Prostate gland (tissue), 2 donors: ENCODE results near the gene CLIP4. TPM values are rescaled to one million over a fixed set of nuclear protein-coding genes. Genes with fewer than 3 reads are reported as not detected.

ENCODE experiments used
- DNase-seq: peaks from one replicate; pipeline ENCODE4 v3.0.0-alpha.2; 2019; ENCODE audit warnings: low spot score
- H3K27ac ChIP-seq, 2 donors: fragments of 200-600 bp; sonication (generic); 2 replicates each; pipeline ENCODE4 v1.5.1; 2017 to 2019
- H3K27me3 ChIP-seq: fragments of 200-600 bp; sonication (generic); replicated peaks from 2 replicates; pipeline ENCODE4 v1.5.1; 2019; ENCODE audit not compliant: insufficient read depth
- H3K36me3 ChIP-seq, 2 donors: fragments of 200-600 bp; sonication (generic); 1 replicate in 1 of 2; 2 replicates in 1 of 2; pipeline versions ENCODE4 v1.5.1 to v1.8.1; 2017 to 2019
- H3K4me1 ChIP-seq: fragments of 200-600 bp; sonication (generic); replicated peaks from 2 replicates; pipeline ENCODE4 v1.5.1; 2019
- H3K4me3 ChIP-seq, 2 donors: fragments of 200-600 bp; sonication (generic); 2 replicates each; pipeline ENCODE4 v1.5.1; 2017 to 2019
- H3K9me3 ChIP-seq: fragments of 200-600 bp; sonication (generic); 2 replicates; pipeline ENCODE4 v1.5.1; 2017
- POLR2A ChIP-seq: fragments of 450-650 bp; IDR thresholded peaks from one replicate; pipeline ENCODE4 v1.6.1; 2016; ENCODE audit warnings: antibody characterized with exemption, mild to moderate bottlenecking
- POLR2AphosphoS5 ChIP-seq: sonication (generic); formaldehyde crosslinking; IDR thresholded peaks from one replicate; pipeline ENCODE4 v1.6.1; 2017; ENCODE audit warnings: antibody characterized with exemption
- WGBS: methylation state at CpG from one replicate; pipeline ENCODE4 v1.1.5; 2018; 5-methylcytosine and 5-hydroxymethylcytosine counted together
- intact Hi-C: fragments of 100-400 bp; cut with DNase I; formaldehyde crosslinking; loops from one replicate; pipeline ENCODE4 v1.14.2; 2022
- total RNA-seq, 2 donors: library from RNA; depleted of rRNA; stranded (reverse); fragments of >200 nt; gene quantifications; one replicate each; pipeline ENCODE4 v1.1.0, GENCODE V29; 2016
- TF ChIP-seq, protein P1 (sequence below), 4 experiments: fragments of 200-600 bp in 2 of 4; fragments of 450-650 bp in 2 of 4; sonication (generic) in 2 of 4; IDR thresholded peaks; 1 replicate in 3 of 4; 2 replicates in 1 of 4; pipeline ENCODE4 v1.5.1; 2016 to 2019; ENCODE audit warnings: antibody characterized with exemption in 4 of 4, mild to moderate bottlenecking in 2 of 4, moderate library complexity in 2 of 4

Gene CLIP4
- total RNA-seq, 2 donors from 2014 or later, result 26.1 to 30.3 TPM

DNA sequence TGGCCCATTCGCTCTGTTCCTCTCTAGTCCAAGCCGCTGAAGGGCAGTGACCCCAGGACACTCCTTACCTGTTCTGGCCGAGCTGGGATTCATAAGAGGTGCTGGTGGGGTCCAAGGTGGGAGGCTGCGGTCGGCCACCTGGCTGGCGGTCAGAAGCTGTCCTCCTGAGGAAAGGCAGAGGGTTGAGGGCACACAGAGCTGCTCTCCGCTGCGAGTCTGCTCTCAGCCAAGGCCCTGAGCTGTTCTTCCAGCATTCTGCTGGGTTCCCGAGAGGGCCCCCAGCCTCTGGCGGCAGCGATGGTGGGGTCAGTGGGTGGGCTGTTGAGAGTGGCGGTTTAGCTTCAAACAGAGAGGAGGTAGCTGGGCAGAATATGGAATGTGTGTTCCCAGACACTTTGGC is 44.7 kb upstream of the CLIP4 start:
- Histone ChIP-seq H3K9me3 (no peaks in the 10 kb centered on the region), H3K27me3 (no peaks in the 10 kb centered on the region), H3K4me1 (no peaks in the 10 kb centered on the region), H3K36me3 (no peaks in the 10 kb centered on the region), H3K27ac (no peak overlapping the region), H3K4me3 (no peak overlapping the region)
- 87% methylated on average over 12 of the region's 12 CpGs for WGBS
- TF ChIP-seq POLR2A, result no peak
- TF ChIP-seq POLR2AphosphoS5, result no peak
- TF ChIP-seq, protein P1, sequence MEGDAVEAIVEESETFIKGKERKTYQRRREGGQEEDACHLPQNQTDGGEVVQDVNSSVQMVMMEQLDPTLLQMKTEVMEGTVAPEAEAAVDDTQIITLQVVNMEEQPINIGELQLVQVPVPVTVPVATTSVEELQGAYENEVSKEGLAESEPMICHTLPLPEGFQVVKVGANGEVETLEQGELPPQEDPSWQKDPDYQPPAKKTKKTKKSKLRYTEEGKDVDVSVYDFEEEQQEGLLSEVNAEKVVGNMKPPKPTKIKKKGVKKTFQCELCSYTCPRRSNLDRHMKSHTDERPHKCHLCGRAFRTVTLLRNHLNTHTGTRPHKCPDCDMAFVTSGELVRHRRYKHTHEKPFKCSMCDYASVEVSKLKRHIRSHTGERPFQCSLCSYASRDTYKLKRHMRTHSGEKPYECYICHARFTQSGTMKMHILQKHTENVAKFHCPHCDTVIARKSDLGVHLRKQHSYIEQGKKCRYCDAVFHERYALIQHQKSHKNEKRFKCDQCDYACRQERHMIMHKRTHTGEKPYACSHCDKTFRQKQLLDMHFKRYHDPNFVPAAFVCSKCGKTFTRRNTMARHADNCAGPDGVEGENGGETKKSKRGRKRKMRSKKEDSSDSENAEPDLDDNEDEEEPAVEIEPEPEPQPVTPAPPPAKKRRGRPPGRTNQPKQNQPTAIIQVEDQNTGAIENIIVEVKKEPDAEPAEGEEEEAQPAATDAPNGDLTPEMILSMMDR (IDR thresholded peaks at IDR 0.05), result no peak
- no peak for DNase-seq
- intact Hi-C loops, result no loop called here

- 89% methylated on average over 19 of the region's 19 CpGs for WGBS
- intact Hi-C loops, result no loop called here
- Histone ChIP-seq H3K27me3 (no peaks in the 10 kb centered on the region), H3K4me3 (no peak overlapping the region), H3K4me1 (no peaks in the 10 kb centered on the region), H3K27ac (no peak overlapping the region), H3K9me3 (no peaks in the 10 kb centered on the region), H3K36me3 (no peaks in the 10 kb centered on the region)
- no peak for DNase-seq
- TF ChIP-seq POLR2A (no peak), POLR2AphosphoS5 (no peak)
- TF ChIP-seq, protein P1 (IDR thresholded peaks at IDR 0.05), result no peak
Measured at GRCh38 chr2:29071032-29071975, 43.9 kb upstream of the CLIP4 start.

DNA sequence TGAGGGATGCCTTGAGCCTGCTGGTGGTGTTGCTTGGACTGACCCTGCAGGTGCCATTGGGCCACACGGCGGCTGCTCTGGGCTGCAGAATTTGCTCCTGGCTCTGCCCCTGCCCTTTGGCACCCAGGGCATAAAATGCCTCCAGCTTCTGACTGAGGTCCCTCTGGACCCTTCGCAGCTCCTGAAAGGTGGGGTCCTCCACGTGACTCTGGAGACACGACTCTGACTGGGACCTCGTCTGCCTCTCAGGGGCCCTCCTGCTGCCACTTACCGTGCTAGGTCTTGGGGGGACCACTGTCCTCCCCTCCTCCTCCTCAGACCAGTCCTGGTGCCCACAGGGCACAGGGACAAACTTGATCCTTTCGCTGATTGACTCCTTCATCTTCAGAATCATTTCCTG is 43.0 kb upstream of the CLIP4 start:
- Histone ChIP-seq H3K27me3 (no peaks in the 10 kb centered on the region), H3K36me3 (no peaks in the 10 kb centered on the region), H3K4me1 (no peaks in the 10 kb centered on the region), H3K27ac (no peak overlapping the region), H3K9me3 (no peaks in the 10 kb centered on the region), H3K4me3 (no peak overlapping the region)
- intact Hi-C loops, result no loop called here
- no peak for DNase-seq
- TF ChIP-seq POLR2A (no peak), POLR2AphosphoS5 (no peak)
- TF ChIP-seq, protein P1 (IDR thresholded peaks at IDR 0.05), result no peak
- WGBS, result 91% methylated on average over 8 of the region's 8 CpGs

GRCh38 chr2:29072971-29073725 is 42.1 kb upstream of the CLIP4 start:
- Histone ChIP-seq H3K27me3 (no peaks in the 10 kb centered on the region), H3K36me3 (no peaks in the 10 kb centered on the region), H3K4me3 (no peak overlapping the region), H3K27ac (no peak overlapping the region), H3K4me1 (no peaks in the 10 kb centered on the region), H3K9me3 (no peaks in the 10 kb centered on the region)
- DNase-seq, result no peak
- intact Hi-C loops, result no loop called here
- WGBS, result 93% methylated on average over 12 of the region's 12 CpGs
- TF ChIP-seq, protein P1 (IDR thresholded peaks at IDR 0.05), result no peak
- TF ChIP-seq POLR2A (no peak), POLR2AphosphoS5 (no peak)
